LoVo (cell line): ENCODE measurements around the gene STAT5B.
"Not testable (repeated sequence)": the region's sequence is repeated elsewhere in the genome, so short reads cannot be mapped to it uniquely, and the experiment has no call there.

Experiments used
- DNase-seq: peaks from one replicate; pipeline ENCODE4 v3.0.0-alpha.2; 2016; ENCODE audit warnings: low spot score

Gene STAT5B

DNA sequence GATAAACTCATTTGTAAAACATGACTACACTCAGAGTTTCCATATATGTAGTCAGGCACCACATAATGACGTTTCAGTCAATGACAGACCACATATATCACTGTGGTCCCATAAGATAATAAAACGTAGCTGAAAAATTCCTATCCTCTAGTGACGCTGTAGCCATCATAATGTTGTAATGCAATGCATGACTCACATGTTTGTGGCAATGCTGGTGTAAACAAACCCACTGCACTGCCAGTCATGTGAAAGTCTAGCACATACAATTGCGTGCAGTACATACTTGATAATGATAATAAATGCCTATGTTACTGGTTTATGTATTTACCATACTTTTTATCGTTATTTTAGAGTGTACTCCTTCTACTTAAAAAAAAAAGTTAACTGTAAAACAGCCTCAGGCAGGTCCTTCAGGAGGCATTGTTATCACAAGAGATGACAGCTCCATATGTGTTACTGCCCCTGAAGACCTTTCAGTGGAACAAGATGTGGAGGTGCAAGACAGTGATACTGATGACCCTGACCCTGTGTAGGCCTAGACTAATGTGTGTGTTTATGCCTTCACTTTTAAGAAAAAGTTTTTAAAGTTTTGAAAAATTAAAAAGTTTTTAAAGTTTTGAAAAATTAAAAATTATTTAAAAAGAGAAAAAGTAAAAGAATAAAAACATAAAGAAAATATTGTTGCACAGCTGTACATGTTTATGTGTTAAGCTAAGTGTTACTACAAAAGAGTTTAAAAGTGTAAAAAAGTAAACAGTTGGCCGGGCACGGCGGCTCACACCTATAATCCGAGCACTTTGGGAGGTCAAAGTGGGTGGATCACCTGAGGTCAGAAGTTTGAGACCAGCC is 9.0 kb downstream of the STAT5B start:
- DNase-seq, result peak; percentile 36

DNA sequence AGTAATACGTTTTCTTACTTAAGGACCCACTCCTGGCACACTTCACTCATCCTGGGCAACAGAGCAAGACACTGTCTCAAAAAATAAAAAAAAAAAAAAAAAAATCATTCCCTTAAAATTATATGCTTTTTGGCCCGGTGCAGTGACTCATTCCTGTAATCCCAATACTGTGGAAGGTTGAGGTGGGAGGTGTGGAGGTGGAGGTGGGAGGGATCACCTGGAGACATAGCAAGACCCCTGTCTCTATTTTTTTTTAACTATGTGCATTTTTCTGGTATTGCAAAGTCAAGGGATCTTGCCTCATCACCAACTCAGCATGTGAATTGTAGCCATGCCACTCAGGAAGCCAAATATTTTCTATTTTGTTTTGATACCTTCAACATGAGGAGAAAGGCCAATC is 9.7 kb downstream of the STAT5B start:
- DNase-seq, result no peak

DNA sequence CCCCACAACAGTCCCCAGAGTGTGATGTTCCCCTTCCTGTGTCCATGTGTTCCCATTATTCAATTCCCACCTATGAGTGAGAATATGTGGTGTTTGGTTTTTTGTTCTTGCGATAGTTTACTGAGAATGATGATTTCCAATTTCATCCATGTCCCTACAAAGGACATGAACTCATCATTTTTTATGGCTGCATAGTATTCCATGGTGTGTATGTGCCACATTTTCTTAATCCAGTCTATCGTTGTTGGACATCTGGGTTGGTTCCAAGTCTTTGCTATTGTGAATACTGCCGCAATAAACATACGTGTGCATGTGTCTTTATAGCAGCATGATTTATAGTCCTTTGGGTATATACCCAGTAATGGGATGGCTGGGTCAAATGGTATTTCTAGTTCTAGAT is 11.8 kb downstream of the STAT5B start:
- DNase-seq, result not testable (repeated sequence)

DNA sequence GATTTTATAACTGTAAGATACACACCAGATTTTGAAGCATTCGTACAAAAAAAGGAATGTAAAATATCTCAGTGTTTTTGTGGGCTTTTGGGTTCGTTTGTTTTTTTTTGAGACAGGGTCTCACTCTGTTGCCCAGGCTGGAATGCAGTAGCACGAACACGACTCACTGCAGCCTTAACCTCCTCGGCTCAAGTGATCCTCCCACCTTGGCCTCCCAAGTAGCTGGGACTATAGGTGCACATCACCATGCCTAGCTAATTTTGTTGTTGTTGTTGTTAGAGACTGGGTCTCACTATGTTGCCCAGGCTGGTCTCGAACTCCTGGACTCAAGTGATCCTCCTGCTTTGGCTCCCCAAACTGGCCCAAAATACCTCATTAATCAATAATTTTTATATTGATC is 15.9 kb downstream of the STAT5B start:
- DNase-seq, result no peak

DNA sequence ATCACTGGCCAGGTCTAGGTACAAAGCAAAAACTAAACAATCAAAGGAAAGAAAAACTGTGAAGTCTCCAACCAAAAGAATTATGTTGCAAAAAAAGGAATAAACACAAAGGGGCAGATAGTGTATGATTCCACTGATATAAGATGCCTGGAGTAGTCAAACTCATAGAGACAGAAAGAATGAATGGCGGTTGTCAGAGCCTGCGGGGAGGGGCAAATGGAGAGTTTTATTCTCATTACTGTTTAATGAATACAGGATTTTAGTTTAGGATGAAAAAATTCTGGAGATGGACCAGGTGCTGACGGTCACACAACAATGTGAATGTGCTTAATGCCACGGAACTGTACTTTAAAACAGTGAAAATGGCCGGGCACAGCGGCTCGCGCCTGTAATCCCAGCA is 20.7 kb downstream of the STAT5B start:
- DNase-seq, result no peak

DNA sequence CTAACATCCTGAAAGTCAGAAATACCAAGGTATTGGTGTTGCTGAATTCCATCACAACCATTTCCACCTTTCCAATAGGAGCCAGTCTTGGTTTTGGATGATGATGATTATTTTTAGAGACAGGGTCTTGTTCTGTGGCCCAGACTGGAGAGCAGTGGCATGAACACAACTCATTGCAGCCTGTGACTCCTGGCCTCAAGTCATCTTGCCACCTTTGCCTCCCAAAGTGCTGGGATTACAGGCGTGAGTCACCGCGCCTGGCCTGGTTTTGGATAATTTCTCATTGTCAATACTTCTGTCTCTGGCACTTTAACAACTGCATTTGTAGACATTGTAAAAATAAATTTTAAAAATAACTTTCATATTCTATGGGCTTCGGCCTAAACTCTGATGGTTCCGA is 22.6 kb downstream of the STAT5B start:
- DNase-seq, result no peak

DNA sequence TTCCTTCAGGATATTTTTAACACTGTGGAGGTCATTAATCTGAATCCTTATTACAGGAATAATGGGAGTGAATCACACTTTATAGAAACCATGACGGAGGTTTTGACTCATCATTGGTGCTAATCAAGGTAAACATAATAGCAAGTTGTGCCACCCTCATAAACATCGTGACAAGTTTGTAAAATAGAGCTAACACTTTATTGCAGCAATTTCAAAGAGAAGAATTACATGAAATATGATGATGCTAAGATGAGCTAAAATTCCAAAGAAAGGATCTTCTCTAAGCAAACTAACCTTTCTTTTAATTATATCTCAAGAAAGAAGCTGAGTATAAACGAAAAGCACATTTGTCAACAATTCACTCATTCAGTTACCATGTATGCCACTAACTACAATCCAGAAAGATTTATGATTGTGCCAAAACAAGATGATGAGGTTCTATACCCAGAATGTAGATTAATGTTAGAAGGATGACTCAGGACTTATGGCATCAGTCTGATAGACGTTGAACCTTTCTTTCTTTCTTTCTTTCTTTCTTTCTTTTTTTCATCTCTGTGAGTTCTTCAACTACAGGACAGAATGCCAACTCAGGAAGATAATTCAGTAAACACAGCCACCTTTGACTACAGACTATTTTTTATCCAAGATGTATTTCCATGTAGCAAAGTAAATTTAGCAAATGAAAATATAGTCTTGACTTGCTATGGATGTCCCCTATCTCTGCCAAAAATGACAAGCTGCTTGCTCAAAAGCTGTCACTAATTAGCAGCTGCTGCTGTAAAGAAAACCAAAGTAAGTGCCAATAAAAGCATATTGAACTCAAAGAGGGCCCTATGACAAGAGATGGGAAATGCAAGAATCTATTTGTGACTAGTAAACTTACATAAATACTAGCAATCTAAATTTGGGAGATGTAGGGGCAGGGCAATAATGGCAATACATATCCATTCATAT is 23.3 kb downstream of the STAT5B start:
- DNase-seq, result peak; percentile 38

DNA sequence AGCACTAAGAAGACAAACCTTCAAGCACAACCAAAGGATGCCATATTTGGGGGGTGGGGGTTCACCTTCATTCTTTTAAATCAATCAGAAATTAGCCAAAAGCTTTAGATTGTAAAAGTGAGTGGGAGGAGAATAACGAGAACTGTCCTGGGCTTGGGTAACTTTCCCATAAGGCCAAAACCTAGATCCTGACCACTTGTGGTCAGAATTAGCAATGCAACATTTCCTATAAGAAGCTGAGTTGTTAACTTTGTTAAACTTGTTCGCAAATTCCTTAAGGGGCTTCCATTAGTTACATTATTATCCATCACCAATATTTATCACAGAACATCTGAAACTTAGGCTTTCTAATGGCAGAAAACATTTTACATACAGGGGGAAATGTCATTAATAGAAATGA is 25.1 kb downstream of the STAT5B start:
- DNase-seq, result no peak

DNA sequence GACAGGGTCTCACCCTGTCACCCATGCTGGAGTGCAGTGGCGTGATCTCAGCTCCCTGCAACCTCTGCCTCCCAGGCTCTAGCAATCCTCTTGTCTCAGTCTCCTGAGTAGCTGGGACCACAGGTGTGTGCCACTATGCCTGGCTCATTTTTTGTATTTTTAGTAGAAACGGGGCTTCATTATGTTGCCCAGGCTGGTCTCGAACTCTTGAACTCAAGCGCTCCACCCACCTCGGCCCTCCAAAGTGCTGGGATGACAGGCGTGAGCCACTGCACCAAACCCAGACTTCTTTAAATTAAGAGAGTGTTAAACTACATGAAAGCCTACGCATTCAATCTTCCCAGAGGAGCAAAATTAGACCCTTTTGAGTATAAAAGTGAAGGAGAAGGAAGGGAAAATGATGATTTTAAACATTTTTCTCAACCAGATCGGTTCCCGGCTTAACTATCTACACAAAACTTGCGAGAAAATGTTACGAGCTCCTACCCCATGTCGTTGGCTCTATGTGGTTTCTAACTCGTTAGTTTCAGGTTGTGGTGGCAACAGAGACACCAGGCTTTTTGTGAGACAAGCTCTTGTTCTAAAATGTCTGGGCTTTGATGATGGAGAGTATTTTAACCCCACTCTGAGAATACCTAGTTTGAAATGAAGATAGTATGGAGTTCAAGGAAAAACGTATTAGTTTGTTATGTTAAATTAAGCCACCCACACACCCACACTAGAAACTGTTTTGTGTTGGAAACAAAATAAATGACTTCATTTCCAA is 26.3 kb downstream of the STAT5B start:
- no peak for DNase-seq

DNA sequence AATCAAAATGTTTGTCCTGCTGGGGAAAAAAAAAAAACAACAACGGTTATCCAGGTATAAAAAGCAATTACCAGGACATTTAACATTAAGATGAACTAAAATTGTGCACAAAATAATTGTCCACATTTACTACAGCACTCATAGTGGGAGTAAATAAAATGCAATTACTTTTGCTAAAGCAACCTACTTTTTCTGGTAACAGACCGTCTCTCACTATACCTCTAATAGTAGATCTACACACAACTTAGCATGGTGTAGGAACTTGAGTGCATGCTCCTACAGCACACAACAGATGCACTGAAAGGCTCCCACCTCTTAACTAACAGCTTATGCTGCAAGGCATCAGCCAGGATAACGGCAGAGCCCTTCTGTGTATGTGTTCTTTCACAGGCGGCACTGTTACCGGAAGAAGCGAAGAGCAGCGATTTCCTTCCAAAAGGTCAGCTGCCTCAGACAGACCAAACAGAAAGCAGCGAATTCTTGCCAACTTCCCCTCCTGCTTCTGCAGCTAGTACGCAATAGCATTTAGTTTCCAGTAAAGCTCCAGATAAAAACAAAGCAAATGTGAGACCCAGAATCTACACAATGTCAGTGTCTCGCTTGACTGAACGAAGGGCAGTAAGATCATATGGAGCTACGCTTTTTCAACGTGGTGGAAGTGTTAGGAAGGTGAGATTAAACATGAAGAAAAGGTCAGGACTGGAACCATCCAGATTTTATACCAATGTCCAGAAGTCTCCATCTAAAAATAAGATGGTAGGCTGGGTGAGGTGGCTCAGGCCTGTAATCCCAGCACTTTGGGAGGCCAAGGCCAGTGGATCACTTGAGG is 27.6 kb downstream of the STAT5B start:
- DNase-seq, result no peak

DNA sequence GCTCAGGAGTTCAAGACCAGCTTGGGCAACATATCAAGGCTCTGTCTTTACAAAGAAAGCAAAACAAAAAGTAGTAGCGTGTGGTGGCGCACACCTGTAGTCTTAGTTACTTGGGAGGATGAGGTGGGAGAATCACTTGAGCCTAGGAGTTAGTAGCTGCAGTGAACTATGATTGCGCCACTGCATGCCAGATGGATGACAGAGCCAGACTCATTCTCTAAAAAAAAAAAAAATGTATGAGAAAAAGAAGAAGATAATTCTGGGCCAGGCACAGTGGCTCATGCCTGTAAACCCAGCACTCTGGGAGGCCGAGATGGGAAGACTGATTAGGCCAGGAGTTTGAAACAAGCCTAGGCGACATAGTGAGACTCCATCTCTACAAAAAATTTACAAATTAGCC is 28.5 kb downstream of the STAT5B start:
- no peak for DNase-seq

DNA sequence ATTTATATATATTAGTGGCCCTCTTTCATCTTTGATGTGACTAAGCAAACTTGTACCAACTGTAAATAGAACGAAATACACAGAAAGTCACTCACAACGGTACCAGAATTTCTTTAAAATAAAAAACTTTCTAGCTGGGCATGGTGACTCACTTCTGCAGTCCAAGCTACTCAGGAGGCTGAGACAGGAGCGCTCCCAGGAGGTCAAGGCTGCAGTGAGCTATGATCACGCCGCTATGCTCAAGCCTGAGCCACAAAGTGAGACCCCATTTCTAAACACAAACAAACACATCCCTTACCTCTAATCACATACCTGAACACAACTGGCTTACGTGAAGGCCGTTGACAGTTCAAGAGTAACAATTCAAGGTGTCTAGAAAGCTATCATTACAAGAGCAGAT is 29.7 kb downstream of the STAT5B start:
- DNase-seq, result no peak

DNA sequence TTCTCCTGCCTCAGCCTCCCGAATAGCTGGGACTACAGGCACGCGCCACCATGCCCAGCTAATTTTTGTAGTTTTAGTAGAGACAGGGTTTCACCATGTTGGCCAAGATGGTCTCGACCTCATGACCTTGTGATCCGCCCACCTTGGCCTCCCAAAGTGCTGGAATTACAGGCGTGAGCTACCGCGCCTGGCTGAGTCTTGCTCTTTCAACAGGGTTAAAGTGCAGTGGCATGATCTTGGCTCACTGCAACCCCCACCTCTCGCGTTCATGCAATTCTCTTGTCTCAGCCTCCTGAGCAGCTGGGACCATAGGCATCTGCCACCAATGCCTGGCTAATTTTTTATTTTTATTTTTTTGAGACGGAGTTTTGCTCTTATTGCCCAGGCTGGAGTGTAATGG is 31.0 kb downstream of the STAT5B start:
- not testable (repeated sequence) for DNase-seq

DNA sequence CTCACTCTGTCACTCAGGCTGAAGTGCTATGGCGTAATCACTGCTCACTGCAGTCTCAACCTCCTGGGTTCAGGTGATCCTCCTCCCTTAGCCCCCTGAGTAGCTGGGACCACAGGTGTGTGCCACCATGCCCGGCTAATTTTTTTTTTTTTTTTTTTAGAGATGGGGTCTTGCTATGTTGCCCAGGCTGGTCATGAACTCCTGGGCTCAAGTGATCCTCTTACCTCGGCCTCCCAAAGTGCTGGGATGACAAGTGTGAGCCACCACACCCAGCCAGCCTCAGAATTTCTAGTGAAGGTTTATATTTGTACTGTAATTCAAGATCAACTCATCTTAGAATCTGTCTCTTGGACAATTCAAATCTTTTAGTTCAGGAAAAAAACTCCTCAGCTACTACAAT is 32.1 kb downstream of the STAT5B start:
- DNase-seq, result not testable (repeated sequence)

DNA sequence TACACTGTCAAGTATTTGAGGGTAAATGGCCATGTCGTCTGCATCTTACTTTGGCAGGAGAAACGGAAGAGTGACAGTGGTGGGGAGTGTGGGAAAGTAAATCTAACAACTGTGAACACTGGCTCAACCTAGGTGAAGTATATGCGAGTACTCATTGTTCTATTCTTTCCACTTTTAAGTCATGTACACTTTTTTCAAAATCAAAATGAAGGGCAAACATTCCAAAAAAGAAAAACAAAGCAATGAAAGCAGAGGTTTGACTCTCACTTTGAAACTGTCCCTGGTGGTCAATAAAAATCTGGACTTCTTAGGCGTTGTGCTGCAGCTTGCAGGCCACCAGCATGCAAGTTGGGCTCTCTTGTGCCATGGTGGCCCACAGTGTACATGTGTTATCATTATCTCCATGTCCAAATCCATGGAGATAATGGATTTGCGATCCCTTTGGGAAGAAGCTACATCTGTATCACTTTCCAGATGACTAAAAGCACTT is 32.7 kb downstream of the STAT5B start:
- DNase-seq, result no peak

DNA sequence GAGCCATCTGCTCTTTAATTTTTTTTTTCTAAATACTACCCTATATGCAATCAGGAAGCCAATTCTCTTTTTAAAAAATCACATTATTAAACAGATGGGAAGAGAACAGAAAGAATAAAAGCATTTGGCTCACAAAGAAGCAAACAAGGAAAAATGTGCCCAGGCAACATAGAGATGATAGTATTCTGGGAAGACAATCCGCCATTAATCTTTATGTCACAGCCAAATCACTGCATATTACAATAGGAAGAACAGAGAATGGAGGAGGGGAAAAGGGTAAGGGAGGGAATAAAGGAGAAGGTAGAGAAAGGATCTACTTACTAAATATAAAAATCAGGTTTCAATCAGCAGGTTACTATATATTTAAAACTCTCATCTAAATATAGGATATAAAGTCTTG is 34.3 kb downstream of the STAT5B start:
- DNase-seq, result no peak

DNA sequence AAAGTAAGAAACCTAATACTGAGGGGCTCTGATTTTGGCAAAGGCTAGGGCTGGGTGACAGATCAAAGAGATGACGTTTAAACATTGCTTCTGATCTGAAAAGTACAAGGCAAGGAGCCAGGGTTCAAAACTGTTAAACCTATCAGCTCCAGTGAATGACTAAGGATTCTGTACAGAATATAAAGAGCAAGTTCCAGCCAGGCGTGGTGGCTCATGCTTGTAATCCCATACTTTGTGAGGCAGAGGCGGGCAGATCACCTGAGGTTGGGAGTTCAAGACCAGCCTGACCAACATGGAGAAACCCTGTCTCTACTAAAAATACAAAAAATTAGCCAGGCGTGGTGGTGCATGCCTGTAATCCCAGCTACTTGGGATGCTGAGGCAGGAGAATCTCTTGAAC is 35.3 kb downstream of the STAT5B start:
- not testable (repeated sequence) for DNase-seq

DNA sequence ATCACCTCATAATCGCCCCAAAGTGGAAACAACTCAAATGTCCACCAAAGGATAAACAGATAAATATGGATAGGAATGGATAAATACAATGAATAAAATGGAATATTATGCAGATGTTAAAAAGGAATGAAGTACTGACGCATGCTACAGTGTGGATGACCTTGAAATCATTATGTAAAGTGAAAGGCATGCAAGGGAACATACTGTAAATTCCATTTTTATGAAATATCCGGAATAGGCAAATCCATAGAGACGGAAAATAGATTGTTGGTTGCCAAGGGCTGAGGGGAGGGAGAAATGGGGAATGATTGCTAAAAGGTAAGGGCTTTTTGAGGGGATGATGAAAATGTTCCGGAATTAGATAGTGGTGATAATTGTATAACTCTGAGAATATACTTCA is 36.0 kb downstream of the STAT5B start:
- no peak for DNase-seq

DNA sequence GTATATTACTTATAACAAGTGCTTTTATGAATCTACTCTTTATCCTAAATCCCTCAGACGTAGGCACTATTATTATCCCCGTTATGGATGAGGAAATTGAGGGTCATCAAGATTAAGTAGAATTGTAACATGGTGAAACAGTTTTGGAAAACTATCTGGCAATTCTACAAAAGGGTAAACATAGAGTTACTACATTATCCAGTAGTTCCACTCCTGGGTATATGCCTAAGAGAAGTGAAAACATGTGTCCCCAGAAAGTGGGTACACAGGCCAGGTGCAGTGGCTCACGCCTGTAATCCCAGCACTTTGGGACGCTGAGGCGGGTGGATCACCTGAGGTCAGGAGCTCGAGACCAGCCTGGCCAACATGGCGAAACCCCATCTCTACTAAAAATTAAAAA is 36.6 kb downstream of the STAT5B start:
- DNase-seq, result not testable (repeated sequence)

DNA sequence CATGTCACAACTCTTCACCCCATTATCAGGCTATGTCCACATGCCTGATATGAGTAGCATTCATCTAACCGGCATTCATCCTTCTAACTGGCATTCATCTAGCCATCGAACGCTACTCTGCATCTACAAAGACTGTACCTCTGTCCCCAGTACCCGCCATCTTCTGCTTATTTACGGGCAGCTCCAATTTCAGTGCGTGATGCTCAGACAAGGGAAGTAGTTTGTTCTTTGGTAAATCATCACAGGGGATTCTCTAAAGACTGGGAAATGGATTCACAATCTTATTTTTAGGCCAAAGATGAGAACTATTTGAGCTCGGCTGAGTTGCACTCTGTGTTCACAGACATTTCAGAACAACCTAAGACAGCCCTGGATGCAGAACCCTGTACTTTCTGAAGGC is 39.4 kb downstream of the STAT5B start:
- DNase-seq, result no peak

DNA sequence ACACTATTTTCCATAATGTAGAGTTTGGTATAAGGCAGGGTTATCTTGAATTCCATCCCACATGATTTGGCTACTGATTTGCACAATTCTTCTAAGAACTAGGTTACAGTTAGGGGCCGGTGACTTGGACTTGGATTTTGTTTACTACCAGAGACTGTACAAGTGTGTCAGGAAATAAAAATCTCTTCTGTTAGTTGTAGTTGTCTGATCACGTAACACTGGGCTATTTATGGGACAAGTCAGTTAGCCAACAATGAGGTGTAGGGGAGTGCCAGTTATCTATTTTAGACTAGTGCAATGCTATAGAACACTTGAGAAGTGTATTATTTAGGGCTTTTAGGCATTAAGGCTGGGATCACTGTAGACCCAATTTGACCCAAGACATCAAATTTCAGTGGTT is 42.2 kb downstream of the STAT5B start:
- no peak for DNase-seq
